ENCODE data around the gene SLC38A10. TPM values are rescaled to one million over a fixed set of nuclear protein-coding genes. Genes with fewer than 3 reads are reported as not detected.

Gene SLC38A10
- total RNA-seq, 1 experiment from 2014 or later: 43.8 TPM

- DNase-seq: no peak
- Histone ChIP-seq H3K27me3 (ENCODE audit: insufficient read depth, low read length) (no peaks in the 10 kb centered on the region), H4K8ac (replicated peaks; ENCODE audit: insufficient read length, low read depth, low read length) (no peak overlapping the region), H3K4me1 (ENCODE audit: insufficient read depth, low read length) (no peaks in the 10 kb centered on the region), H3T11ph (ENCODE audit: low read length) (no peak overlapping the region), H4K91ac (ENCODE audit: insufficient read length, low read depth, low read length) (no peak overlapping the region), H3K23me2 (ENCODE audit: insufficient read length, low read depth, low read length, poor library complexity, severe bottlenecking) (no peaks in the 10 kb centered on the region), H3K14ac (ENCODE audit: insufficient read depth, low read length) (no peak overlapping the region), H3K4me2 (ENCODE audit: insufficient read depth, insufficient read length, low read length) (no peak overlapping the region), H3K18ac (ENCODE audit: insufficient read length, low read depth, low read length) (no peak overlapping the region), H2AK5ac (ENCODE audit: insufficient read length, low read length) (no peak overlapping the region), H2BK5ac (ENCODE audit: insufficient read length, low read length) (no peak overlapping the region), H4K5ac (ENCODE audit: insufficient read length, low read depth, low read length) (no peak overlapping the region), H3K56ac (ENCODE audit: insufficient read length, low read depth, low read length) (no peak overlapping the region), H3K79me2 (ENCODE audit: insufficient read depth, low read length) (no peaks in the 10 kb centered on the region), H2BK12ac (ENCODE audit: insufficient read length, low read depth, low read length) (no peak overlapping the region), H3K9me3 (ENCODE audit: control insufficient read depth, low read depth, low read length) (no peaks in the 10 kb centered on the region), H3K79me1 (ENCODE audit: insufficient read depth, low read depth, low read length, poor library complexity, severe bottlenecking) (no peaks in the 10 kb centered on the region), H3K23ac (ENCODE audit: insufficient read length, low read depth, low read length) (no peak overlapping the region), H2BK20ac (ENCODE audit: low read depth, low read length, poor library complexity, severe bottlenecking) (no peak overlapping the region), H4K20me1 (ENCODE audit: control insufficient read depth, insufficient read depth, insufficient read length) (peaks cover 2% of the 10 kb centered on the region), H2BK15ac (ENCODE audit: low read depth, low read length) (no peak overlapping the region), H2BK120ac (ENCODE audit: low read depth, low read length, poor library complexity, severe bottlenecking) (no peak overlapping the region), H3K4ac (ENCODE audit: low read depth, low read length) (no peak overlapping the region), H3K27ac (ENCODE audit: insufficient read length, low read depth, low read length) (no peak overlapping the region), H2AFZ (ENCODE audit: low read length) (no peak overlapping the region), H3K9ac (ENCODE audit: extremely low read depth, insufficient read length, low read length) (no peak overlapping the region)
- peaks cover 11 to 18% (median 14%) of the 10 kb centered on the region in 3 experiments for H3K36me3 Mint-ChIP-seq (ENCODE audit: insufficient read depth in 1 of 3, low read depth in 3 of 3)
- WGBS (ENCODE audit: extremely low coverage, insufficient read length, low lambda C conversion rate): no CpG with 5 or more reads among the region's 31 CpGs
- H3K4me1 Mint-ChIP-seq: no peaks in the 10 kb centered on the region
- H3K4me3 Mint-ChIP-seq: peak overlapping the region in 1 of 2 experiments; percentile 9; a peak in 2 of 5 replicates
- no peaks in the 10 kb centered on the region for H3K27me3 Mint-ChIP-seq (ENCODE audit: low read depth)
- no peaks in the 10 kb centered on the region for H3K9me3 Mint-ChIP-seq
- H3K27ac Mint-ChIP-seq: peak overlapping the region in 1 of 3 experiments; percentile 62; a peak in 3 of 7 replicates
- no peak for TF ChIP-seq CTCF (conservative IDR thresholded peaks at IDR 0.05)
These were observed 63.9 kb downstream of the SLC38A10 start for GRCh38 chr17:81231121-81231645.

Measured in H9 (cell line).